Anterior cingulate cortex (tissue), 58 donors: ENCODE data around the gene SSBP1.
A peak's percentile ranks its signal among the peaks of the same experiment; 100 is the strongest.
"Not testable (repeated sequence)": the region's sequence is repeated elsewhere in the genome, so short reads cannot be mapped to it uniquely, and the experiment has no call there.

Experiments used
- DNase-seq, 58 donors: peaks; one replicate each; lab custom pipeline; 2025; lab: John Stamatoyannopoulos, UW

The SSBP1 gene, protein sequence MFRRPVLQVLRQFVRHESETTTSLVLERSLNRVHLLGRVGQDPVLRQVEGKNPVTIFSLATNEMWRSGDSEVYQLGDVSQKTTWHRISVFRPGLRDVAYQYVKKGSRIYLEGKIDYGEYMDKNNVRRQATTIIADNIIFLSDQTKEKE

DNA sequence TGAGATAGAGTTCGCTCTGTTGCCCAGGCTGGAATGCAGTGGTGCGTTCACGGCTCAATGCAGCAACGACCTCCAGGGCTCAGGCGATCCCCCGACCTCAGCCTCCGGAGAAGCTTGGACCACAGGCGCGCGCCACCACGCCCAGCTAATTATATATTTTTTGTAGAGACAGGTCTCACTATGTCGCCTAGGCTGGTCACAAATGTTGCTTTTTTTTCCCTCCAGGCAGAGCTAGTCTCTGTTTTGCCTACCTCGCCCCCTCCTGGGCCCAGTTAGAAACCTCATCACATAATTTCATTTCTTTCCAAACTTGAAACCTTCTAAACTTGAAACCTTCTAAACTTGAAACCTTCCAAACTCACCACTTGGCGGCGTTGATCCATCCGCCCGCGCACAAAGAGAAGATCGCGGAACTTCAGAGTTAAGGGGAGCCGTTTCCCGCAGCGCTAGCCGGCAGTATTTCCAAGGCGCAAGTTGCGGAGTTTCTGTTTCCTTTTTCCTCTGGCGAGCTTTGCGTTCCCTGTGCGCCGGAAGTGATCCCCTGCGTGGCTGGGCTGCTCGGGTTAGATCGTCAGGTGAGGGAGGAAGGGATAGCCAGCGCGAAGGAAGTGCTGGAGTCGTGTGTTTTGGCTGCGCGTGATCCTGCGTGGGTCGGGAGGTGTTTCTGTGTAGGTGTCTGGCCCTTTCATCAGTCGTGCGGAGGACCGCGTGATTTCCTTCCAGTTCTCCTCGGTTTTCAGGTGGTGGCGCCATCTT is at the start of gene SSBP1:
TSS of gene SSBP1 (plus strand) at position 523 of the 756 bp plus-strand sequence. CDS start 809 bp downstream, outside the sequence.
- DNase-seq = peak; percentile 40 to 95 (median 88)

GRCh38 chr7:141689072-141689825 is 48.9 kb upstream of the SSBP1 start:
- DNase-seq = not testable (repeated sequence)

- DNase-seq = no peak
These were observed 46.6 kb upstream of the SSBP1 start for GRCh38 chr7:141691540-141691939.

DNA sequence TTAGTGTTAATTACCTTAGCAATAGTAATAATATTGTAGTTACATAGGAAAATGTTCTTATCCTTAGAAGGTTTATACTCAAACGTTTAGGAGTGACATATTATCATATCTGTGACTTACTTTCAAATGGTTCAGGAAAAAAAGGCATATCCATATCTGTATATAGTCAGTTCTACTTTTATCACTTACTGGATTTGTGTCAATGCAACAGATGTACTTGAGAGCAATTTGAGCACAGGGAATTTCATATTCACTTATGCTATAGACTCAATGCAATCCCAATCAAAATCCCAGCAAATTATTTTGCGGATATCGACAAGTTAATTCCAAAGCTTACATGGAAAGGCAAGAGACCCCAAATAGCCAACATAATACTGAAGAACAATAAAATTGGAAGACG is 46.2 kb upstream of the SSBP1 start:
- no peak for DNase-seq

- no peak for DNase-seq
These were observed 45.1 kb upstream of the SSBP1 start for GRCh38 chr7:141693082-141693481.

DNA sequence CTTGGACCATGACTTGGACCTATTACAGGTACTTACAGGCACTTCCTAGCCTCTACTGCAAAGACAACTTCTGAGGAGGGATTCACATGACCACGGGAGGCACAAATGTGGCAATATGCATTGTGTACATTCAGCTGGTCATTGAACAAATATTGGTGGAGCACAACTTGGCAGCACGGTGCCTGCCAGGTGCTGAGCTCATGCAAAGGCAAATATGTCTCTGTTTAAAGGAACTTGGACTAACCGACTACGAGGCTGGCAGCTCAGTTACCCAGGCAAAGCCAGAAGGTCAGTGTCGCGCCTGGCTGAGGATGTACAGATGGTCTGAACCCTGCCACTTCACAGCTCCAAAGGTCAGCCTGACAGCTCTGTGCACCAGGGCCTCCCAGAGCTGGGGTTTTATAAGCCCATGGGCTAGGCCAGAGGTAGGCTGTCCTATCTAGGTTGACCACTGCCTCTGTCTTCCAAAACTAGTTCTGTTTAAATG is 42.3 kb upstream of the SSBP1 start:
- DNase-seq = no peak

- no peak for DNase-seq
These were observed 41.8 kb upstream of the SSBP1 start for GRCh38 chr7:141696348-141696747.

DNA sequence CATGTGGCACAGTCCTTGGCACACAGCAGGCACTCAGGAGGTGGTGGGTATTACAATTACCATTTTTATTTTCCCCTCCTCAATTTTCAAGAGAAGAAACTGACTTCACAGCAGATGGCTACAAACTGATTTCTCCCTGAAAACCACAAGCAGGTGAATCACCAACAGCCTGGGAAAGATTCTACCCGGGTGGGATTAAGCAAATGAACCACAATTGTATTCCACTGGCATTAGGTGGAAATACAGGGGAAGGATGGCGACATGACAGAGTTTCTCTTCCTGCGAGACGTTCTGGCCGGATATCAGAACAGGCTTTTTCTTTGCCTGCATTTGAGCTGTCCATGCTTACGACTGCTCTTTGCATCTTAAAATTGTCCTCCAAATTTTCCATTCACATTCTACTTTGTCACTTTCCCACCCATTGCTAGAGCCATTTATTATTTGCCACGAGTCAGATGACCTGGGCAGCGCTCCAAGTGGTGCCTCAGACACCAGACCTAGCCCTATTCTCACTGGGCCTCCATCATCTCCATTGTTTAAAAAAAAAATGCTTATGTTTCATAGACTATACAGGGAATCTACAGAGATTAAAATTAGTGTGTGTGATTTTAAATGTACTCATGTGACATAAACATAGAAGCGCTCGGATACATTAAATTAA is 40.8 kb upstream of the SSBP1 start:
- peak in 28 of 58 donors; percentile 21 to 88 (median 43) for DNase-seq

DNA sequence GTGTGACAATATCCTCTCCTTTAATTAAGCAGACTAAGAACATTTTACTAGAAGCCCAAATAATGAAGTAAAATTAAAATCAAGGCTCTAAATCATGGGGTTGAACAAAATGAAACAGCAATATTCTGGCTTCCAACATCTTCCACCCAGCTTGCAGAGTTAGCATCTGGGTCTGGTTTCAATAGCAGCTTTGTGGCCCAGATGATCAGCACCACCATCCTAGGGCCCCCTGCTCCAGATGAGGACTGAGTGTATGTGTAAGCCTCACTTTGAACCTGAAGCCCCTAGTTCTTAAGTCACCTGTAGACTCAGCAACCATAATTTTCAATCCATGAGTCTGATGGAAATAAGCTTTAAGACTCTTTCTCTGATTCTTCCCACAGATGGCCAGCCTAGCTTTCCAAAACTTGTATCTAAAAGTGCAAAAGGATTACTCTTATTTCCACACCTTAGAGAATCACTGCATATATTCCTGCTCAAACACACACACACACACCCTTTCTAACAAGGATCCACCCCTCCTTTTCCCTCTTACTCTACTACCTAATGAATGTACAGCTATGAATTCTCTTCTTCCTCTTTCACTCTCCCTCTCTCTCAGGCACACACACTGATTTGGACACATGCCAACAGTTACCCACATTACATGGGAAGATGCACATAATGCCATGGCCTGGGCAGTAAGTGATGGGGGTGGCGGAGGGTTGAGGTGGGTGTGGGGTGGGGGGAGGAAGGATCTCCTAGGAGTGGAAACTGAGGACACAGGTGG is 39.7 kb upstream of the SSBP1 start:
- DNase-seq = peak in 2 of 58 donors; percentile 33

GRCh38 chr7:141699860-141700259 is 38.3 kb upstream of the SSBP1 start:
- DNase-seq = no peak

DNA sequence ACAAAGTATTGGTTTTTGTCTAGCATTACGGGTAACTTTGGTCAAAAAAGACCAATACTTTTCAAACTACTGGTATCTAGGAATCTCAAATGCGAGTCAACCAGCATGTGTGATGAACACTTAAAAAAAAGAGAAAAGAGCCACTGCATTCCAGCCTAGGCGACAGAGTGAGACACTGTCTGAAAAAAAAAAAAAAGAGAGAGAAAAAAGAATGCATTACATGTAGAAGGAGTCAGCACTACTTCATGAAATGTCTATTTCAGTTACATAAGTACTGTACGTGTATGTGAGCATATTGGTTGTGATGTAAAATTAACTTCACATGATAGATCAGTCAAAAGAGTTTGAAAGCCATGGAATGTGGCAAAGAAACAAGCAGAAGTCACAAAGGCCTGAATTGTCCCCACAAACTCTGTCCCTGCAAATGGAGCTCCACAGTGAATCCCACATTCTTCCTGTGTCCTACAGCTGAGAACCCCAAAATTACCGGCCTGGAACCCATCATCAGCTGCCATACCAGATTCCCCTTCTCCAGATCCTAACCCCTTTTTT is 37.8 kb upstream of the SSBP1 start:
- no peak for DNase-seq

GRCh38 chr7:141700848-141701371 is 37.2 kb upstream of the SSBP1 start:
- DNase-seq = peak in 9 of 58 donors; percentile 6 to 65 (median 29)

DNA sequence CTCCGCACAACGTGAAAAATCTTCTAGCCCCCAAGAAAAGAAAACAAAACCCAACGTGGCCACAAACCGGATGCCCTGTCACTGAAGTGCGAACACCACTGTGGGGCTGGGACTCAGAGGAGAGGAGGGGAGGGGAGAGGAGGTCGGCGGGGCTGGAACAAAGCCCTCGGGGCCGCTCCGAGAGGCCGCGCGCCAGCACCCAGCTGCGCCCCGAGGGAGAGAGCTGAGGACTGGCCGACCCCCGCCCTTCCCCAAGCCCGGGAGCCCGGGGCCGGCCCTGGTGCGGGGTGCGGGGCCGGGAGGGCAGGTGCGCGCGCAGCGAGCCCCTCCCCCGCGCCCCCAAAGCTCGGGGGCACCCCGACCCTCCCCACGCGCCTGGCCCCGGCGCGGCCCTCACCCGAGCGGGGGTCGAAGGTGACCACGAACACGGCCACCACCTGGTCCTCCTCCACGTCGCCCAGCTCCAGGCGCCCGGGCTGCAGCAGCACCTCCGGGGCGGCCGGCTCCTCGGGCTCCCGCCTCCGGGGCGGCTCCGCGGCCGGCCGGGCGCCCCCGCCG is 36.6 kb upstream of the SSBP1 start:
- peak in 30 of 58 donors; percentile 5 to 70 (median 42) for DNase-seq

DNA sequence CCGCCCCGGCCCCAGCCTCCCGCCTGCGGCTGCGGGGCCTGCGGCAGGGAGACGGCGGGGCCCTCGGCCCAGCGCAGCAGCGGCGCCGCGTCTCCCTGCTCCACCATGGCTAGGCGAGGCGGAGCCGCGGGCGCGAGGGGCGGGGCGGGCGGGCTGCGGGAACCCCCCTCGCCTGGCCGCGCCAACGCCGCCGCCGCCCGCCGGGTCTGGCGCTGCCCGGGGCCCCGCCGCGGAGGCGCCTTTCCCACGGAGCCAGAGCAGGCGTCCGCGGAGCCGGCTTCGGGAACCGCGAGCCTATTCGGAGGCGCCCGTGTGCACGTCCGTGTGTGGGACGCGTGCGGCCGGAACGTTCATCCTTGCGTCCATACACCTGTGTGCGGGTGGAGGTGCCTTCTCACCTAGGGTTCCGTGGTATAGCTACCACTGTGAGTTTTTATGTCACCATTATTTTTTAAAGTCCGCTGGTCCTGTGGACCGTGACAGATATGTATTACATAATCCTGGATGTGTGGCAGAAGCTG is 36.1 kb upstream of the SSBP1 start, which contains the start of gene DENND11:
TSS of gene DENND11 (minus strand) at position 120 of the 521 bp plus-strand sequence. CDS start at position 107, 13 bp downstream.
- DNase-seq = peak in 35 of 58 donors; percentile 8 to 70 (median 39)

GRCh38 chr7:141702892-141703291 is 35.3 kb upstream of the SSBP1 start:
- DNase-seq = no peak

DNA sequence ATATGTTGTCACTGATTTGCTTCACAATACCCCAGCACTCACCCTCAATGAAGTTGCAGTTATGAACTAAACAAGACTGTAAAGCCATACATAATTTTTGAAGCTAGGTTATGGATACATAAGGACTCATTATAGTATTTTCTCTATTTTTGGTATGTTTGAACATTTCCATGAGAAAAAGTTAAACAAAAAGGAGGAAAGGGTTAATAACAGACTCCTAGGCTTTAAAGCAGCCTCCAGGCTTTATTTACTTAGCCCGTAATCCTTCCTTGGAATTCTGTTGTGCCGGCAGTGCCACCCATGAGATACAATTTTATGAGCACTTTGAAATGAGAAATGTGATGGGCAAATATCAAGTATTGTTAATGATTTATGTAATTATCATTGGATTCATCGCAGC is 34.0 kb upstream of the SSBP1 start:
- DNase-seq = no peak

- no peak for DNase-seq
These were observed 33.4 kb upstream of the SSBP1 start for GRCh38 chr7:141704741-141705140.

DNA sequence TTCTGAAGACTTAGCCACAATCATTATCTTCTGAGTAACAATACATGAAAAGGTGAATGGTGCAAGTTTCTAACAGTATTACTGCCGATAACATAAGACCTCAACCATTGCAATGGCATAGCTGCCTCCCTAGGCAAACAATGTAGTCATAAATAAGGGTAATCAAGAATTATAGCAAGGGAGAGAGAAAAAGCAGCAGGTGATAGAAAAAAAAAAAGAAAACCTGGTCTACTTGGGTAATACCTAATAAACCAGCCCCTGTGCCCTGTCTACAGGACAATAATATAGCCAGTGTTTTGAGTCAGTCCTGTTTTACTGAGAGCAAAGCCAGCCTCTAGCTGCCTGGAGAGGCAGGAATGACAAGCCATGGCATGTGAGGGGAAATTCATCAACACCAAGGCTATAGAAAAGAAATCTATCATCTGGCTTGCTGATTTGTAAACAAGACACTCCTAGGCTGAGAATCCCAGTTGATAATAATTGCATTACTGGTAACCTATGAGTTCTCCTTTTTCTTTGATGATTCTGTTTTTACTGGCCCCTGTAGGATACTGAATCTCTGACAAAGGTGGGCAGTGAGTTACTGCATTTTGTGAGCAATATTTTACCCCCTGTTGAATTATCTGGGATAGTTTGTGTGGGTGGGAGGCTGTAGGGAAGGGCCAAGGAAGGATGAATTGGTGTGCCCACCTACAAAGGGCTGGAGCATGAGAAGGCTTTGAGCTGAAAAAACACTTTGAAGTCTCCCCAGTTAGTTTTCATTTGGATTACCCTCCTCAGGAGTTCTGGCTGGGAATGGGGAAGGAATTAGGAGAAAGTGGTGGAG is 31.7 kb upstream of the SSBP1 start:
- no peak for DNase-seq
